ENCODE data around the gene SMC6.

The SMC6 gene

GRCh38 chr2:17793803-17794354 is 40.3 kb upstream of the SMC6 start:
- no peak for TF ChIP-seq CTCF (IDR thresholded peaks at IDR 0.05)

GRCh38 chr2:17793296-17793695 is 39.7 kb upstream of the SMC6 start:
- no peak for TF ChIP-seq CTCF (IDR thresholded peaks at IDR 0.05)

- TF ChIP-seq CTCF (IDR thresholded peaks at IDR 0.05) = no peak
Observed at GRCh38 chr2:17792515-17792914, 38.9 kb upstream of the SMC6 start.

- TF ChIP-seq CTCF (IDR thresholded peaks at IDR 0.05) = no peak
Observed at GRCh38 chr2:17791817-17792130, 38.2 kb upstream of the SMC6 start.

GRCh38 chr2:17791121-17791816 is 37.7 kb upstream of the SMC6 start:
- no peak for TF ChIP-seq CTCF (IDR thresholded peaks at IDR 0.05)

- TF ChIP-seq CTCF (IDR thresholded peaks at IDR 0.05) = no peak
Observed at GRCh38 chr2:17790536-17790935, 36.9 kb upstream of the SMC6 start.

- no peak for TF ChIP-seq CTCF (IDR thresholded peaks at IDR 0.05)
Observed at GRCh38 chr2:17788773-17789172, 35.2 kb upstream of the SMC6 start.

- no peak for TF ChIP-seq CTCF (IDR thresholded peaks at IDR 0.05)
Observed at GRCh38 chr2:17786727-17787126, 33.1 kb upstream of the SMC6 start.
